HG03139 (cell line): Measurements from ENCODE around the gene ZNF2.
"Not testable (repeated sequence)": the region's sequence is repeated elsewhere in the genome, so short reads cannot be mapped to it uniquely, and the experiment has no call there.

Experiments used
- ATAC-seq: cut with Tn5 transposase; IDR thresholded peaks from one replicate; pipeline ENCODE4 v1.9.1; 2021; ENCODE audit not compliant: unreplicated experiment

The ZNF2 gene

DNA sequence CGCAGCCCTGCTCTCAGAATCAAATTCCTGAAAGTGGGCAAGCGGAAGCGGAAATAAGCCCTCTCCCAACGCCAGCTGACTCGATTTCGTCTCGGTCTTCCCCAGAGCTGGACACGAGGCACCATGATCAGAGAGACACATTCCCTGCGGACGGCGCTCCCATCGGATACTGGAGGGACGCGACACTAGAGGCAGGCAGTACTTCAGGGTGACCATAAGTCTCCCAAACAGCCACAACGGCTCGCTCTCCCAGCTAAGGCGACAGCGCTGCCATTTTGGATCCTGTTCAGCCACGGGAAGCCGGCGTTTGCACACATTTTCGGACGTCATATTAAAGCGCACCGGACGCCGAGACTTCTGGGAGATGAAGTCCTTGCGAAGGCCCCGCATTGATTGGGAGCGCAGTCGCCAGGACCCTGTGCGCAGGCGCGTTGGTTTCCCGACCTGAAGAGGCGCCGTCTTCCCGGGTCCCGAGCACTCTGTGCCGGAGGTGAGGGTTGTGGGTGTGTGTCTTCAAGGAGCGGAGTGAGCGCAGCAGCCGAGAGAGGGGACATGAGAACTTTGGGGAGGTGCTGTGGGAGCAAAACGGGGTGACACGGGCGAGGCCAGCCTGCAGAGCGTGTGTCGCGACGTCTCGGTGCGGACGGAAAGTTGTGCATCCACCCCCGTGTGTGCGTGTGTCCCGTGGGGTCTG is at the start of gene ZNF2:
Gene ZNF2 (plus strand): TSS at position 439 of the 694 bp plus-strand sequence. CDS start 10,418 bp downstream, outside the sequence.
- ATAC-seq, result peak; percentile 92

DNA sequence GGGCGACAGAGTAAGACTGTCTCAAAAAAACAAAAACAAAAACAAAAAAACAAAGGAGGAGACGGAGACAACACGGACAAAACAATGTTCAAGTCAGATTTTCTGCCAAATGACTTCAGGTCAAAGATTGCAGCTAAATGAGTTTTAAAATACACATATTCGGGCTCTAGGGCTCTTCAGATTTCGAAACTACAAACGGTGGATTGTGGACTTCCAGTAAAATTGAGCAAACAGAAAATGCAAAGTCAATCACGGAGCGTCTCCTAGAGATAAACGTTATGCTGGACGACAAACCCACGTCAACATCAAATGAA is 44.6 kb upstream of the ZNF2 start:
- no peak for ATAC-seq

DNA sequence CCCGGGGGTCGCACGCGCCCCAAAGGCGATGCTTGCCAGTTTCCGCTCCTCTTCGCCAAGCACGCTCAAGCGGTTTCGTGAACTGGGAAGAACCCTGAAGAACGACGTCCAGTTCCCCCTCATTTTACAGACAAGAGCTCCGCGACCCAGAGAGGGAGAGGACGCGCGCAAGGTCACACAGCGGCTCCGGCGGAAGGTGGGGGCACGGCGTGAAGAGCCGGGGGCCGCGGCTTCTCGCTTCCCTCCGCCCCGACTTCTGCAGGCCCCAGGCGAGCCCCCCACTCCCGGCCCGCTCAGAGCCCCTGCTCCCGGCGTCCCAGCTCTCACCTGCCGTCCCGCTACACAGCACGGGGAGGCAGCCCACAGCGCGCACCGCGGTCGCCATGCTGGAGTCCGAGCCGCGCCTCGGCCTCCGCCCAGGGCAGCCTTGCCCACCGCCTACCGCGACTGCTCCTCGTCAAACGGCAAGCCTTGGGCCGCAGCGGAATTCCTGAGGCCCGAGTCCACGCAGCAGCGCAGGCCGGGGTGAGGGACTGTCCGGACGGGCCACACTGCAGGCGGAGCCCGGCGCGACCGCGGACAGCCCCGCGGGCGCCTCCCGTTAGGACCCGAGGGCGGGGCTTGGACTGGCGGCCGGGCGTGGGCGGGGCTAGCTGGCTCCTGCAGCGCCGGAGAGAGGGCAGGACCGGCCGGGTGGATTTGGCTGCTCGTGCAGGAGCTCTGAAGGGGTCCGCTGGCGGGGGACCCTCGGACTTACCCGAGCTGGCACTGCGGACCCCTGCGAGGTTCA is 44.0 kb upstream of the ZNF2 start, which contains the start of gene MRPS5:
Gene MRPS5 (minus strand): TSS at position 402 of the 790 bp plus-strand sequence. CDS start 17 bp downstream, at position 385.
- ATAC-seq, result peak; percentile 94

DNA sequence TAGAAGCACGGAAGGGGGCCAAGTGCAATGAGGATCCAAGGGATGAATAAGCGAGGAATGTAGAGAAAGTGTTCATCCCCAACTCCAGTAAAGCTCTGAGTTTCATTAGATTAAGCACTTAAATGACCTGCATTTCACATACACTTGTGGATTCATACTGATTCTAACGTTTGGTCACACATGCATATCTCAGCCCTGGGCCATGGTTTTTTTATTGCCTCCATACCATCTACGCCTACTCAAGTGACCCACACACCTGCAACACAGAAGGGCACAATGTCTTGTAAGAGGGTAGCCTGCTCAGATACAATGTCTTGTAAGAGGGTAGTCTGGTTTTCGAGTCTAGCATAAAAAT is 43.4 kb upstream of the ZNF2 start:
- ATAC-seq, result peak; percentile 10

DNA sequence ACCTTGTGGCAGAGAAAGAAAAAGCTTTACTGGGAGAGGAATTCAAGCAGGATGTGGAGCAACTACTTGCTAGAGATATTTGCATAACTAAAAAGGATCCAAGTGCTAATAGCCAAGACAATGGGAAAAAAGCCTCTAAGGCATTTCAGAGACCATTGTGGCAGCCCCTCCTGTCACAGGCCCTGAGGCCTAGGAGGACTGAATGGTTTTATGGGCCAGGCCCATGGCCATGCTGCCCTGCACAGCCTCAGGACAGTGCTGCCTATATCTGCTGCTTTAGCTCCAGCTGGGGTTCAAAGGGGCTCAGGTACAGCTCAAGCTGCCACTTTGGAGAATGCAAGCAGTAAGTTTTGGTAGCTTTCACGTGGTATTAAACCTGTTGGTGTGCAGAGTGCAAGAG is 26.9 kb upstream of the ZNF2 start:
- no peak for ATAC-seq

DNA sequence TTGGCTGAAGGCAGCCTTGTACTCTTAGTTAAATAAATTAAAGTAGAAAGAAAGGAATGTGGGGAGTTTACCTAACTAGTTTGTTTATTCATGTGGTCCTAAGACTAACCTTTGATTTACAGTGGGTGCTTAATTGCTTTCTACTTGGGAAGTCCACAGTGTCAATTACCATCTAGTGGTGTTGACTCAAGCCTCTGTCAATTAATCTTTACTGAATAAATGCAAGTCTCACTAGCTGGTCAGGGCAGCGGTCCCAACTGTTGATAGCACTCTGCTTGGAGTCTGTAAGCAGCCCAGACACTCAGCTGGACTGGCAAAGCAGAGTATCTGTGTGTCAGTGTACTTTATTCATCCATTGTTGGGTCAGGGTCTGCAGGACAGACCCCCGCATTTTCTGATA is 21.8 kb upstream of the ZNF2 start:
- ATAC-seq, result no peak

DNA sequence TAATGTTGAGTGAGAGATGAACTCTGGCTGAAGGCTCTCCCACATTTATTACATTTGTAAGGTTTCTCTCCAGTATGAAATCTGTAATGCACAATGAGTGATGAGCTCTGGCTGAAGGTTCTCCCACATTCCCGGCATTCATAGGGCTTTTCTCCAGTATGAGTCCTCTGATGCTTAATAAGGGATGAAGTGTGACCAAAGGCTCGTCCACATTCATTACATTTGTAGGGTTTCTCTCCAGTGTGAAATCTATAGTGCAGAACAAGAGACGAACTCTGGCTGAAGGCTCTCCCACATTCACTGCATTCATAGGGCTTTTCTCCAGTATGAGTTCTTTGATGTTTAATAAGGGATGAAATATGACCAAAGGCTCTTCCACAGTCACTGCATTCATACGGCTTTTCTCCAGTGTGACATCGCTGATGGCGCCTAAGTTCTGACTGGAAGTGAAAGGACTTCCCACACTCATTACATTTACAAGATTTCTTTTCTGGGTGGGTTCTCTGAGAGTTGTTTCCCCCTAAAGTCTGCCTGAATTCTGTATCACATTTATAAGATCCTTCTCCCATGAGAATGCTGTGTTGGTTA is 16.1 kb upstream of the ZNF2 start:
- ATAC-seq, result no peak

DNA sequence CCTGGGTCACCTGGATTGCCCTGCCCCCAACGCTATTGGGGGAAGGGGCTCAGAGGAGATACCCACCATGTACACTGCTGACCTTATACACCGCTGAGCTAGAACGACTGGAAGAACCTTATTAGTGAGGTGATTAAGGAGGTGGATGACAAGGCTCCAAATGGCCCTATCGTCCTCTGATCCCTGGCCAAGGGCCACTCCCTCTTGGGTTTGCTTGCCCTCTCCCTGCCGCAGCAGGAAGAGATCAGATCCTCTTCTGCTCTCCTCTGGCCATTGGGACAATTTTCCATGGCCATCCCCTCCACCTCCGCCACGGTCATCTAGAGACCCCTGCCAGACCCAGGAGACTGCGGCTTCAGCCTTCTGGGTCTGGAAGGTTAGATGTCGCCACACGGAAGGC is 7.2 kb upstream of the ZNF2 start:
- ATAC-seq, result no peak

DNA sequence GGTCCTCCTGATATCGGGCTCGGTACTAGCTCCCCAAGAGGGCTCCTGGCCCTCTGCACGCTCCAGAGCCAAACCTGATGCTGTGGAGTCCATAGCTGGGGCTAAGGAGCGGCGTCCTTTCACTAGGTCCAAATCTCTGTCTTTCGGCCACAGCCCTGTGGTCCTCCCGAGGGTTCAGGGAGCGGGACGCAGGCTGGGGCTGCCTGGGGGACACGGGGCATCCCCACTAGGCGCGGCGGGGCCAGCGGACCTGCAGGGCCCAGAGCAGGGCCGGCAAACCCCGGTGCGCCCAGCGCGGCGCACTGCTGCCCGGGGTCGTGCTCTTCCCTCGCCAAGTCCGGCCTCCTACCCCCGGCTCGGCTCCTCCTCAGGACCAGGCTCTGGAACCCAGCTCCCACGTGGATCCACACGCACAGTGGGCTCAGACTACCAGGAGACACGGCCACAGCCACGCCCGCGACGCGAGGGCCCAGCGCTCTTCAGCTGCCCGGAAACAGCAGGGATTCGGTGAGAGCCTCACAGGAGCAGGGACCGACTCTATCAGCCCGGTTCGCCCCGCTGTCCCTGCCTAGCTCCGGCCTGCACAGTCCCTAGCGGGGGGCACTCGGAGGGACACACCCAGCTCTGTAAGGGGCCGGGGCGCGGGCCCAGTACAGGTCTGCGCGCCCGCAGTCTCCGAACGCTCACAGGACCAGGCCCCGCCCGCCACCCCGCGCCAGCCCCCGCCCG is 6.6 kb upstream of the ZNF2 start:
- peak; percentile 38 for ATAC-seq

DNA sequence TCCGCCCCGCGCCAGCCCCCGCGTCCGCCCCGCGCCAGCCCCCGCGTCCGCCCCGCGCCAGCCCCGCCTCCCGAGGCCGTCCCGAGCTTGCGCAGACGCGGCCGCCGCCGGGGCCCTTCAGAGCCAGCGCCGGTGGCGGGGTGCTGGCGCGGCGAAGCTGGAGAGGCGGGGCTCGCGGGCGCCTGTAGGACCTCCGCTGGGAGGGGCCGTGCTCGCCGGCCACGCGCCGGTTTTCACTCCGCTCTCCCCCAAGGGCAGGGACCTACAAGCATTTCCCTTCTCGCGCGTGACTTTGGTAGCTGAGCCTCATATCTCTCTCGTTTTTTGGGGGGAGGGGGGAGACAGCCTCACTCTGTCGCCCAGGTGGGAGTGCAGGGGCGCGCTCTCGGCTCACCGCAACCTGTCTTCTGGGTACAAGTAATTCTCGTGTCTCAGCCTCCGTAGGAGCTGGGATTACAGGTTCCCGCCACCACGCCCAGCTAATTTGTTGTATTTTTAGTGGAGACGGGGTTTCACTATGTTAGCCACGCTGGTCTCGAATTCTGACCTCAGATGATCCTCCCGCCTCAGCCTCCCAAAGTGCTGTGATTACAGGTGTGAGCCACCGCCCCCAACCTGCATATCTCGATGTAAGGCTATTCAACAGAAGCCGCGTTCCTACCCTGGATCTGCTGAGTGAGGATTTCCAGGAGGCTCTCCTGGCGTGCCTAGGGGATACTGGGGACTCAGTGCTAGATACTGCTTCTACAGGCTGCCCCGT is 5.7 kb upstream of the ZNF2 start, which contains the start of gene ZNF514:
Gene ZNF514 (minus strand): TSS at position 159 of the 760 bp plus-strand sequence. CDS start 6,595 bp downstream, outside the sequence.
- peak; percentile 88 for ATAC-seq

DNA sequence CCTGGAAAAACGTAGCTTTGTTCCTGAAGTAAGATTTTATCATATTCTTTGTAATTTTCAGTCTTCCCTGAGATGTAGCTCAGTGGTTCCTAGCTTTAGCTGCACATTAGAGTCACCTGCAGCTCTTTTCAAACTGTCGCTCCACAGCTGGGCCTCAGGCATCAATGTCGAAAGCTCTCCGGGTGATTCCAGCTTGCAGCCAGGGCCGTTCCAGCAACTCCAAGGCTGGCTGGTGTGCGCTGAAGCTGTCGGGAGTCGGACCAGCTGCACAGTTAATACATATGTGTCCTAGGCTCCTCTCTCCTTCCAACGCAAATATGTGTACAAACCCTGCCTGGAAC is 609 bp upstream of the ZNF2 start:
- ATAC-seq, result peak; percentile 4

DNA sequence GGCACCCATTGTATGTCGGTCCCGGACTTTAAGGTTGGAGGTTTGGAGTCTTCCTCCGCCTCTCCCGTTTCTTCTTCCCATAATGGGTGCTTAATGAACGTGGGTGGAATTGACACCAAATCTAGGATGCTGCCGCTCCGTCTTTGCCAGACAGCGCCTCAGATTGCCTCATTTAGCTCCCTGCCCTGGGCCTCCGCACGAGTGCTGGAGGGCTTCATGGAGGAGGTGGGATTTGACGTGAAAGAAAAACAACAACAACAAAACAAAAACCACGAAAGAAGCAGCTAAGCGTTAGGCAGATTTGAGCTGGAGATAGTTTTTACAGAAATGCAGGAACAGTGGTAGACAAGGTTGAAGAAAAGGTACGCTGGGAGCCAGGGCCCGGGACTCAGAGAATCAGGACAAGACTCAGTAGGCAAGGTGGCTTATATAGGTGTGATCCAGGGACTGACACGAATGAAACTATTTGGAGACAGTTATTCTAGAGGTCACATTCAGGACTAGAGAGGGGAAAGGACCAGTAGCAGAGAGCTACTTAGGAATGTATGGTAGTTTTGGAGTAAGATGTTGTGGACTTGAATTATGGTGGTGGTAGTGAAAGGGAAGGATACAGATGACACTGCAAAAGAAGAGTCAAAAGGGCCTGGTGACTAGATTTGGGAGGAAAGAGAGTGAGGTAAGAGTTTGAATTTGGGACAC is 605 bp downstream of the ZNF2 start:
- no peak for ATAC-seq

DNA sequence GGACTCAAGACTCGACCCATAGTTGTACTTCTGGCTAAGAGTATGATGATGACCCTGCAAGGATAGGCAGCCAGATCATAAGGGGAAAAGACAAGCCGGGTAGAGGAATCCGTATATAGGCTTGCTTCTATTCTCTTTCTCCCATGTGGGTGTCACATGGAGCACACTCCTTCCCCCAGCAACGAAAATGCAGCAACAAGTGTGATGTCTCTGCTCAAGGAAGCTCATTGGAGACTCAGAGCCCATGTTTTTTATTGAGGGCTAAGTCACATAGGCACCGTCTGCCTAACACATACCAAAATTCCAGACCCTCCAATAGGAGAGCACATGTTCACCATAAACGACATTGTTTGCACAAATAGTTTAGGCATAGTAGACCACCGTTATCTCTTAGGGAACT is 6.3 kb downstream of the ZNF2 start:
- no peak for ATAC-seq

DNA sequence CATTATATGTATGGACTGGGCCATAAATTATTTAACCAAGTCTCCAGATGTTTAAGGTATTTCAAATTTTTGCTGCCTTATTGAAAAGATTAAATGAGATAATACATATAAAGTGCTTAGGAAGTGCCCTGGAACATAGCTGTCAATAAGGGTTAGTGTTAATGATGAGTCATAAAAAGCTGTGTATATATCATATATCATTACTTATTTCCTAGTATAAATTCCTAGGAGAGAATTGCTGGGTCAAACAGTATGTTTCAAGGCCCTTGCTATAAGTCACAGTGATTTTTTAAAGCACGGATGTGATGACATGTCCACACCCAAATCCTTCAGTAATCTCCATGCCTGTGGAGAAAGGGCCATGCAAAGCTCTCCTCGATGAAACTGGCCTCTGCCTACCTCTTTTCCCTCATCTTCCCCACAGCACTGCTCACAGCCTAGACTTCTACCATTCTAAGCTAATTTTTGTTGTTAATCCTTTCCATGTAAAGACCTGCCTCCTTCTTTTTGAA is 8.5 kb downstream of the ZNF2 start:
- no peak for ATAC-seq

DNA sequence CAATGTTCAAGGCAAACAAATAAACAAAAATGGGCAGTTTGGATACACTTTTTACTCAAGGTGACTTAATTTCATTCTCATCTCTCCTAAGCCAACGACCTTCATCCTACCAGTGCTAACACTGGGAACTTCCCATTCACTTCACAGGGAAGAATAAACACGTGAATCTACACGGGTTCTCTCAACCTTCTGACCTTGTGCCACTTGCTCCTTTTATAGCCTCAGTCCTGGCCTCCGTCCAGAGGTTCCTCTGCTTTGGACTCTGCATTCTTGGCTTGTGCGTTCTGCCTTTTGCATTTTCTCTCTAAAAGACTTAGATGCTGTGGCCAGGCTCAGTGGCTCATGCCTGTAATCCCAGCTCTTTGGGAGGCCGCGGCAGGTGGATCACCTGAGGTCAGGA is 13.8 kb downstream of the ZNF2 start:
- ATAC-seq, result no peak

DNA sequence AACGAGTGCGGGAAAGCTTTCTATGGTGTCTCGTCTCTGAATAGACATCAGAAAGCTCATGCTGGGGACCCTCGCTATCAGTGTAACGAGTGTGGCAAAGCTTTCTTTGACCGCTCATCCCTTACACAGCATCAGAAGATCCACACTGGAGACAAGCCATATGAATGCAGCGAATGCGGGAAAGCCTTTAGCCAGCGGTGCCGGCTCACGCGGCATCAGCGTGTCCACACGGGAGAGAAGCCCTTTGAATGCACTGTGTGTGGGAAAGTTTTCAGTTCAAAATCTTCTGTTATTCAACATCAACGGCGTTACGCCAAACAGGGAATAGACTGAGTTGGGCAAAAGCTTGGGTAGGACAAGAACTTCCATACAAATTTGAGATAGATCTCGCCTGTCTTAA is 16.2 kb downstream of the ZNF2 start:
- no peak for ATAC-seq

DNA sequence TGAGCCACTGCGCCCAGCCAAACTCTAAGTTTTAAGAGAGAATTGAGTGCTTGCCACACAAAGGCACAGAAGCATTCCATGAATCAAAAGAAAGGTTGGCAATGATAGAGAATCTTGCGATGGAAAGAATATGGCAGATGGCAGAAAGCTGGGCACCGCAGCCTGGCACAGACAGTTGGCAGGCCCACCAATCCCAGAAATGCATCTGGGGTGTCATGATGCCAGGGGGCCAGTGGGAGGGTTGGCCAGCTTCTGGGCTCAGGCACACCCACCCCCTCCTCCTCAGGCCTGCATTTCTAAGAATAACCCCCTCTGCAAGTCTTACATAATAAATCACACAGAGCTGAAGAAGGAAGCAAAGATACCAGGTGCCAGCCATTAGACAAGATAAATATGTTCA is 19.6 kb downstream of the ZNF2 start:
- no peak for ATAC-seq

DNA sequence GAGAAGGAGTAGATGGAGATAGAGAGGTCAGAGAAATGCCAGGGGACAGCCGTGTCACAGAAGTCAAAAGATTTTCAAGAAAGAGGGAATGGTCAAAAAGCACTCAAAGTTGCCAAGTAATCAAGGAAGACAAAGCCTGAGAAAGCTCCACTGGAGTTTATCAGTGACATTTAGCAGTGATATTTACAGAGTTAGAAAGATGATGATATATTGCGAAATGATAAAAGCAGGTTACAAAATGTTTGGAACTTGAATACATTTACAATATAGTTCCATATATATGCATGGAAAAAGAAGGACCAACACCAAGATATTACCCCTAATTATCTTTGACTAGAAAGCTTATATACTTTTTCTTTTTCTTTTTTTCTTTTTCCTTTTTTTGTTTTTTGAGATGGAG is 20.4 kb downstream of the ZNF2 start:
- ATAC-seq, result no peak

DNA sequence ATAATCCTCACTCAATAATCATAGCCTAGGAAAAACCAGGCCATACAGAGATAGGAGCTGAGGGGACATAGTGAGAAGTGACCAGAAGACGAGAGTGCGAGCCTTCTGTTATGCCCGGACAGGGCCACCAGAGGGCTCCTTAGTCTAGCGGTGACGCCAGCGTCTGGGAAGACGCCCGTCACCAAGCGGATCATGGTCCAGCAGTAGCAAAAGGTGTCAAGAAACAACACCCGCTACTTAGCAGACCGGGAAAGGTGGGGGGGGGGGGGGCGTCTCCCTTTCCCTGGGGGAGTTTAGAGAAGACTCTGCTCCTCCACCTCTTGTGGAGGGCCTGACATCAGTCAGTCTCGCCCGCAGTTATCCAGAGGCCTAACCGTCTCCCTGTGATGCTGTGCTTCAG is 27.3 kb downstream of the ZNF2 start:
- not testable (repeated sequence) for ATAC-seq

DNA sequence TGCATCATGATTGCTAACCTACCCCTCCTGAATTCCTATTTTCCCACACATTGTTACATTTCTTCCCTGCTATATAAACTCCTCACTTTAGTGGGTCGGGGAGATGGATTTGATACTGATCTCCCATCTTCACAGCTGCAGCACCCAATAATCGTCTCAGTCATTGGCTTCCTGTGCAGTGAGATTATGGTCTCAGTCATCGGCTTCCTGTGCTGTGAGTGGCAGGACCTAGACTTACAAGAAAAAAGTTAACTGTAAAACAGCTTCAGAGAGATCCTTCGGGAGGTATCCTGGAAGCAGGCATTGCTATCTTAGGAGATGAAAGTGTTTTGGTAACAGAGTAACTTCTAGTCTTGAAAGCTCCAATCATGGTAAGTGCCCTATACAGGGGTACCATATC is 38.3 kb downstream of the ZNF2 start:
- no peak for ATAC-seq
